Vagina (tissue), 2 donors: Measurements from ENCODE around the gene MYH11.

Experiments
- CTCF ChIP-seq, 3 experiments: fragments of 450-650 bp in 2 of 3; fragments of 200-600 bp in 1 of 3; sonication (generic) in 1 of 3; IDR thresholded peaks; one replicate each; pipeline ENCODE4 v1.5.1; 2017 to 2019; ENCODE audit warnings: antibody characterized with exemption in 3 of 3, mild to moderate bottlenecking in 2 of 3, moderate library complexity in 2 of 3
- POLR2A ChIP-seq, 2 donors: fragments of 450-650 bp; IDR thresholded peaks; one replicate each; pipeline ENCODE4 v1.6.1; 2017; ENCODE audit warnings: antibody characterized with exemption in 2 of 2, mild to moderate bottlenecking in 2 of 2, moderate library complexity in 2 of 2
- POLR2AphosphoS5 ChIP-seq, 2 donors: sonication (generic); formaldehyde crosslinking; IDR thresholded peaks; one replicate each; pipeline ENCODE4 v1.9.0; 2017; ENCODE audit warnings: antibody characterized with exemption in 2 of 2, mild to moderate bottlenecking in 2 of 2, low read depth in 1 of 2; ENCODE audit not compliant: insufficient read depth in 1 of 2

GRCh38 chr16:15691046-15691445, 165.8 kb downstream of the MYH11 start:
- TF ChIP-seq POLR2A (IDR thresholded peaks at IDR 0.05) (no peak), CTCF (IDR thresholded peaks at IDR 0.05) (no peak), POLR2AphosphoS5 (IDR thresholded peaks at IDR 0.05; ENCODE audit: insufficient read depth in 1 of 2, low read depth in 1 of 2) (no peak)
